Liver (tissue), 9 donors: ENCODE measurements around the gene CATSPERE. TPM values are rescaled to one million over a fixed set of nuclear protein-coding genes. Genes with fewer than 3 reads are reported as not detected.
A peak's percentile ranks its signal among the peaks of the same experiment; 100 is the strongest.

ENCODE experiments used
- DNase-seq: peaks from one replicate; pipeline ENCODE4 v3.0.0-alpha.2; 2017; ENCODE audit warnings: low spot score
- H3K27ac ChIP-seq, 2 donors: one replicate each; pipeline ENCODE4 v1.7.0; 2013; ENCODE audit warnings: inconsistent platforms in 2 of 2, low read length in 2 of 2, control low read depth in 1 of 2, low read depth in 1 of 2, mild to moderate bottlenecking in 1 of 2
- H3K27me3 ChIP-seq, 4 donors: one replicate each; pipeline versions ENCODE4 v1.6.1 to v1.7.0; 2013; ENCODE audit warnings: low read length in 3 of 4, inconsistent platforms in 1 of 4, mild to moderate bottlenecking in 1 of 4, moderate library complexity in 1 of 4; ENCODE audit not compliant: control insufficient read depth in 4 of 4, insufficient read depth in 4 of 4
- H3K36me3 ChIP-seq, 4 donors: one replicate each; pipeline versions ENCODE4 v1.6.1 to v1.7.0; 2013; ENCODE audit warnings: low read length in 3 of 4, mild to moderate bottlenecking in 3 of 4, low read depth in 1 of 4, moderate library complexity in 1 of 4; ENCODE audit not compliant: control insufficient read depth in 4 of 4, insufficient read depth in 3 of 4
- H3K4me1 ChIP-seq, 4 donors: one replicate each; pipeline versions ENCODE4 v1.6.1 to v1.7.0; 2013; ENCODE audit warnings: low read length in 3 of 4, mild to moderate bottlenecking in 3 of 4, moderate library complexity in 1 of 4; ENCODE audit not compliant: control insufficient read depth in 4 of 4, insufficient read depth in 4 of 4
- H3K4me3 ChIP-seq, 3 donors: one replicate each; pipeline versions ENCODE4 v1.6.1 to v1.7.0; 2013; ENCODE audit warnings: low read length in 3 of 3, control low read depth in 1 of 3, low read depth in 1 of 3, mild to moderate bottlenecking in 1 of 3
- H3K9ac ChIP-seq, 2 donors: one replicate each; pipeline ENCODE4 v1.7.0; 2013; ENCODE audit warnings: low read length in 2 of 2, mild to moderate bottlenecking in 2 of 2, moderate library complexity in 2 of 2, control low read depth in 1 of 2, low read depth in 1 of 2
- H3K9me3 ChIP-seq, 4 donors: one replicate each; pipeline versions ENCODE4 v1.6.1 to v1.7.0; 2013; ENCODE audit warnings: low read length in 3 of 4; ENCODE audit not compliant: control insufficient read depth in 4 of 4
- CTCF ChIP-seq: fragments of 150-350 bp; IDR thresholded peaks from 2 replicates; pipeline ENCODE4 v1.5.1; 2017; ENCODE audit warnings: improper control_type of control experiment, low read depth, low read length; ENCODE audit not compliant: missing input control
- EGR1 ChIP-seq, 2 donors: IDR thresholded peaks; 2 replicates each; pipeline ENCODE4 v1.6.1; 2016 to 2018; ENCODE audit warnings: antibody characterized with exemption in 2 of 2, low read depth in 2 of 2
- FOXA1 ChIP-seq: IDR thresholded peaks from 2 replicates; pipeline ENCODE4 v1.6.1; 2016; ENCODE audit warnings: antibody characterized with exemption
- GABPA ChIP-seq, 2 donors: IDR thresholded peaks in 1 of 2; conservative IDR thresholded peaks in 1 of 2; 2 replicates each; pipeline ENCODE4 v1.6.1; 2016; ENCODE audit warnings: antibody characterized with exemption in 2 of 2, mild to moderate bottlenecking in 1 of 2, moderate library complexity in 1 of 2
- HNF4A ChIP-seq, 2 donors: conservative IDR thresholded peaks; 2 replicates each; pipeline ENCODE4 v1.6.1; 2016; ENCODE audit warnings: antibody characterized with exemption in 2 of 2, mild to moderate bottlenecking in 2 of 2
- HNF4G ChIP-seq: IDR thresholded peaks from 2 replicates; pipeline ENCODE4 v1.6.1; 2016; ENCODE audit warnings: antibody characterized with exemption
- JUND ChIP-seq, 2 donors: IDR thresholded peaks; 2 replicates each; pipeline ENCODE4 v1.6.1; 2016; ENCODE audit warnings: antibody characterized with exemption in 2 of 2
- MAX ChIP-seq: IDR thresholded peaks from 2 replicates; pipeline ENCODE4 v1.6.1; 2016; ENCODE audit warnings: antibody characterized with exemption
- NR2F2 ChIP-seq: IDR thresholded peaks from 2 replicates; pipeline ENCODE4 v1.6.1; 2016; ENCODE audit warnings: antibody characterized with exemption
- RAD21 ChIP-seq, 2 donors: IDR thresholded peaks; 2 replicates each; pipeline ENCODE4 v1.6.1; 2016; ENCODE audit warnings: antibody characterized with exemption in 2 of 2, mild to moderate bottlenecking in 2 of 2
- RXRA ChIP-seq, 2 donors: IDR thresholded peaks; 2 replicates each; pipeline ENCODE4 v1.6.1; 2017 to 2018; ENCODE audit warnings: antibody characterized with exemption in 2 of 2, mild to moderate bottlenecking in 1 of 2
- SP1 ChIP-seq: IDR thresholded peaks from 2 replicates; pipeline ENCODE4 v1.6.1; 2018; ENCODE audit warnings: antibody characterized with exemption, mild to moderate bottlenecking
- TAF1 ChIP-seq: conservative IDR thresholded peaks from 2 replicates; pipeline ENCODE4 v1.6.1; 2016; ENCODE audit warnings: antibody characterized with exemption, mild to moderate bottlenecking
- ZBTB33 ChIP-seq: IDR thresholded peaks from 2 replicates; pipeline ENCODE4 v1.6.1; 2016; ENCODE audit warnings: antibody characterized with exemption
- WGBS: extraction: QIAGEN DNeasy Blood & Tissue Kit; methylation state at CpG from one replicate; pipeline ENCODE4 v1.1.7; 2013; 5-methylcytosine and 5-hydroxymethylcytosine counted together
- polyA plus RNA-seq, 2 donors: library from polyadenylated mRNA; stranded (reverse) in 1 of 2; unstranded in 1 of 2; fragments of 200-250 nt in 1 of 2; fragments of >200 nt in 1 of 2; fragmentation: Nextera tagmentation in 1 of 2; extraction: Ambion mirVana in 1 of 2; gene quantifications; one replicate each; pipeline versions ENCODE4 v1.2.1 to v1.2.3, GENCODE V29; 2013 to 2015
- total RNA-seq, 2 donors: library from RNA; depleted of rRNA; stranded (reverse); fragments of >200 nt; gene quantifications; one replicate each; pipeline ENCODE4 v1.2.3, GENCODE V29; 2014
- TF ChIP-seq, protein P1 (sequence below): IDR thresholded peaks from 2 replicates; pipeline ENCODE4 v1.6.1; 2016; ENCODE audit warnings: antibody characterized with exemption, mild to moderate bottlenecking
- donor health status: healthy.
- donor health status: healthy.
- donor health status: healthy.
- donor health status: healthy.
- donor health status: healthy.

Gene CATSPERE
- total and polyA plus RNA-seq, 4 donors, result 0.15 to 0.79 (median 0.53) TPM

DNA sequence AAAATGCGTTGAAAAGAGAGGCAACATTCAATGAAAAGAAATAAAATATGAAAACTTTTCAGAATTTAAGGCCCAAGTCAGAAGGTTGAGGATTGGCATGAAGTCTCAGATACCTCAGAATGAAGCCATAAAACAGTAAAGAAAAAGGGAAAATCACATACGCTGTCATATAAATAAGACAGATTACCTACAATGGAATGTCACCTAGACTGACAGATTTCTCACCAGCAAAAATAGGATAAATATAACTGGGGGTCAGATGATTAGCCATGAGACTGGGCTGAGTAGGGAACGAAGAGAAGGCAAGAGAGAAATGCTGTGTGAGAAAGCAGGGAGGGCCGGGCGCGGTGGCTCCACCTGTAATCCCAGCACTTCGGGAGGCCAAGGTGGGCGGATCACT is 140.3 kb downstream of the CATSPERE start:
- no peak for DNase-seq
- Histone ChIP-seq H3K27ac (no peak overlapping the region), H3K36me3 (no peaks in the 10 kb centered on the region), H3K27me3 (no peaks in the 10 kb centered on the region), H3K4me3 (no peak overlapping the region), H3K4me1 (no peaks in the 10 kb centered on the region), H3K9ac (no peak overlapping the region), H3K9me3 (no peaks in the 10 kb centered on the region)
- TF ChIP-seq RAD21 (IDR thresholded peaks at IDR 0.05) (no peak), ZBTB33 (no peak), NR2F2 (no peak), MAX (no peak), FOXA1 (no peak), RXRA (IDR thresholded peaks at IDR 0.05) (no peak), TAF1 (no peak), GABPA (IDR thresholded peaks at IDR 0.05 in 1 of 2, conservative IDR thresholded peaks at IDR 0.05 in 1 of 2) (no peak), SP1 (no peak), HNF4A (conservative IDR thresholded peaks at IDR 0.05) (no peak), EGR1 (IDR thresholded peaks at IDR 0.05; ENCODE audit: low read depth in 2 of 2) (no peak)
- 92% methylated on average over 8 of the region's 8 CpGs for WGBS

- TF ChIP-seq JUND (IDR thresholded peaks at IDR 0.05) (no peak), HNF4G (no peak), CTCF (peak; percentile 81), RAD21 (IDR thresholded peaks at IDR 0.05) (peak; percentile 93 to 97), SP1 (no peak), RXRA (IDR thresholded peaks at IDR 0.05) (no peak)
- Histone ChIP-seq H3K27ac (no peak overlapping the region), H3K9me3 (no peaks in the 10 kb centered on the region), H3K36me3 (no peaks in the 10 kb centered on the region), H3K27me3 (no peaks in the 10 kb centered on the region), H3K9ac (peak overlapping the region in 1 of 2 donors; percentile 53), H3K4me1 (no peaks in the 10 kb centered on the region), H3K4me3 (no peak overlapping the region)
- no peak for DNase-seq
Observed at GRCh38 chr1:244603498-244603897, 142.4 kb downstream of the CATSPERE start.

DNA sequence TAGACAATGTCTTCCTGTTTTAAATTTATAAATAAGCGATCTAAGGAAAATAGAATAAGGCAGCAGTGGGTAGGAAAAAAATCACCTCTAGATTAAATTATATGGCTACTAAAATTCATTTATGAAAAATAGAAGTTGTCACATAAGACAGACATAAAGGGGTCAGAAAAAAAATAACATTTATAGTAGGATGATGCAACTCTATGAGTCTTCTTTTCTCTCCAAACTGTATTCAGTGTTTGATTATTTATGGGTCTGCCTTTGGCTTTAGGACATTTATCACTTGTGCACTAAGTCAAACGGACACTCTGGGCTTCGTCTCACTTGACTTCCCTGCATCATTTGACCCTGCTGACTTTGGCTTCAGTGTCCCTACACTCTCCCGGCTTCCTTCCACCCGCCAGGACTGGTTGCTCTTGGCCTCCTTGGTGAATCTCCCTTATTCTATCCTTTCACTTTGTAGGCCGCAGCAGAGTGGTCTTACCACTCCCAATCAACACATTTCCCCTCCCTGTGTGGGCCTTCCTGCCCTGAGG is 144.8 kb downstream of the CATSPERE start:
- H3K4me3 ChIP-seq, result no peak overlapping the region
- H3K27me3 ChIP-seq, result no peaks in the 10 kb centered on the region
- H3K9ac ChIP-seq, result no peak overlapping the region
- 93% methylated on average over 6 of the region's 6 CpGs for WGBS
- H3K9me3 ChIP-seq, result no peaks in the 10 kb centered on the region
- TF ChIP-seq, protein P1, sequence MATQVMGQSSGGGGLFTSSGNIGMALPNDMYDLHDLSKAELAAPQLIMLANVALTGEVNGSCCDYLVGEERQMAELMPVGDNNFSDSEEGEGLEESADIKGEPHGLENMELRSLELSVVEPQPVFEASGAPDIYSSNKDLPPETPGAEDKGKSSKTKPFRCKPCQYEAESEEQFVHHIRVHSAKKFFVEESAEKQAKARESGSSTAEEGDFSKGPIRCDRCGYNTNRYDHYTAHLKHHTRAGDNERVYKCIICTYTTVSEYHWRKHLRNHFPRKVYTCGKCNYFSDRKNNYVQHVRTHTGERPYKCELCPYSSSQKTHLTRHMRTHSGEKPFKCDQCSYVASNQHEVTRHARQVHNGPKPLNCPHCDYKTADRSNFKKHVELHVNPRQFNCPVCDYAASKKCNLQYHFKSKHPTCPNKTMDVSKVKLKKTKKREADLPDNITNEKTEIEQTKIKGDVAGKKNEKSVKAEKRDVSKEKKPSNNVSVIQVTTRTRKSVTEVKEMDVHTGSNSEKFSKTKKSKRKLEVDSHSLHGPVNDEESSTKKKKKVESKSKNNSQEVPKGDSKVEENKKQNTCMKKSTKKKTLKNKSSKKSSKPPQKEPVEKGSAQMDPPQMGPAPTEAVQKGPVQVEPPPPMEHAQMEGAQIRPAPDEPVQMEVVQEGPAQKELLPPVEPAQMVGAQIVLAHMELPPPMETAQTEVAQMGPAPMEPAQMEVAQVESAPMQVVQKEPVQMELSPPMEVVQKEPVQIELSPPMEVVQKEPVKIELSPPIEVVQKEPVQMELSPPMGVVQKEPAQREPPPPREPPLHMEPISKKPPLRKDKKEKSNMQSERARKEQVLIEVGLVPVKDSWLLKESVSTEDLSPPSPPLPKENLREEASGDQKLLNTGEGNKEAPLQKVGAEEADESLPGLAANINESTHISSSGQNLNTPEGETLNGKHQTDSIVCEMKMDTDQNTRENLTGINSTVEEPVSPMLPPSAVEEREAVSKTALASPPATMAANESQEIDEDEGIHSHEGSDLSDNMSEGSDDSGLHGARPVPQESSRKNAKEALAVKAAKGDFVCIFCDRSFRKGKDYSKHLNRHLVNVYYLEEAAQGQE, result no peak
- TF ChIP-seq HNF4A (conservative IDR thresholded peaks at IDR 0.05) (no peak), RXRA (IDR thresholded peaks at IDR 0.05) (no peak), ZBTB33 (no peak)
- no peak for DNase-seq
- H3K27ac ChIP-seq, result no peak overlapping the region
- no peaks in the 10 kb centered on the region for H3K4me1 ChIP-seq
- no peaks in the 10 kb centered on the region for H3K36me3 ChIP-seq
